IPS-18a (cell line): ENCODE results near the gene NEGR1.

Experiments
- H3K27ac ChIP-seq: one replicate; pipeline ENCODE4 v1.5.1; 2013; ENCODE audit warnings: low read length
- H3K27me3 ChIP-seq: one replicate; pipeline ENCODE4 v1.6.1; 2013; ENCODE audit warnings: mild to moderate bottlenecking, low read length; ENCODE audit not compliant: control insufficient read depth, insufficient read depth
- H3K36me3 ChIP-seq: one replicate; pipeline ENCODE4 v1.6.1; 2013; ENCODE audit warnings: low read depth, low read length; ENCODE audit not compliant: control insufficient read depth
- H3K4me1 ChIP-seq: one replicate; pipeline ENCODE4 v1.6.1; 2013; ENCODE audit warnings: low read depth, low read length; ENCODE audit not compliant: control insufficient read depth
- H3K4me3 ChIP-seq: one replicate; pipeline ENCODE4 v1.5.1; 2013; ENCODE audit warnings: low read length
- H3K9ac ChIP-seq: one replicate; pipeline ENCODE4 v1.6.1; 2013; ENCODE audit warnings: mild to moderate bottlenecking, low read length, moderate library complexity
- H3K9me3 ChIP-seq: one replicate; pipeline ENCODE4 v1.6.1; 2013; ENCODE audit warnings: low read depth, low read length; ENCODE audit not compliant: control insufficient read depth

NEGR1 gene

DNA sequence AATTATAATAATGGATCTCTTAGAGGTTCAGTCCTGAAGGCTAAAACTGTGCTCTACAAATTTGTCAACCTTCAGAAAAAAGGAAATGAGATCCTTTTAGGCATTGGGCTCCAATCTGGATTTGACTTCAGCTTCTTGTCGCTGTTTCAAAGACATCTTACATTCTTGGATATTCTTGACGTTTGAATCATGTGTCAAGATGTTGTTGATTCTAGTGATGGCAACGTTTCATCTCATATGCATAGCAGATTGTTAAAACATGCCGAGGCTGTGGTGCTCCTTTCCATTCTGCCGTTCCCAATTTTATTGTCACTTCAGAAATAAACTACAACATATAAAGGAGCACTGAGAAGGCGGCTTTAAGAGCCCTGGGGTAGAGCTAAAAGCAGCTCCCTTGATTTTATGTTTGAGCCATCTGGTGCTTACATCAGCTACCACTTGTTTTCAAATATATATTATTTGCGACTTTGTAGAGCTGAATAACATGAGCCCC lies 733.9 kb downstream of the NEGR1 start:
- Histone ChIP-seq H3K27ac (no peak overlapping the region), H3K9ac (no peak overlapping the region), H3K4me1 (no peaks in the 10 kb centered on the region), H3K27me3 (no peaks in the 10 kb centered on the region), H3K36me3 (no peaks in the 10 kb centered on the region), H3K4me3 (no peak overlapping the region), H3K9me3 (no peaks in the 10 kb centered on the region)

DNA sequence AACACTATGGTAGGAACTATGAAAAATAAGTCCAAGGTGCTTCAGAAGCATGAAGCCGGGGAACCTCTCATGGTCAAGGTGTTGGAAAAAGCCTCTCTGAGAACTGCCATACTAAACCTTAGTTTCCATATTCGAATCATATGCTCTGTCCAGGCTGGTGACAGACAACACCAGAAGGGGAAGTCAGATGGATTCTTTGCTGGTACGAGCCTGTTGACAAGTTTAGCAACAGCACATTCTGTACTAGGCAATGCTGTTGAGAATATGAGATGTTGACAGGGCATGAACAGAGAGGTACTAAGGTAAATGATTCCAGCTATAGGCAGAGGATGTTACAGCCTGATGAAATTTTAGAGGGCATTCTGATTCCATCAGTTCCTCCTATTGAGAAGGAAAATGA lies 740.2 kb downstream of the NEGR1 start:
- Histone ChIP-seq H3K27me3 (no peaks in the 10 kb centered on the region), H3K27ac (no peak overlapping the region), H3K4me3 (no peak overlapping the region), H3K4me1 (no peaks in the 10 kb centered on the region), H3K36me3 (no peaks in the 10 kb centered on the region), H3K9ac (no peak overlapping the region), H3K9me3 (no peaks in the 10 kb centered on the region)

DNA sequence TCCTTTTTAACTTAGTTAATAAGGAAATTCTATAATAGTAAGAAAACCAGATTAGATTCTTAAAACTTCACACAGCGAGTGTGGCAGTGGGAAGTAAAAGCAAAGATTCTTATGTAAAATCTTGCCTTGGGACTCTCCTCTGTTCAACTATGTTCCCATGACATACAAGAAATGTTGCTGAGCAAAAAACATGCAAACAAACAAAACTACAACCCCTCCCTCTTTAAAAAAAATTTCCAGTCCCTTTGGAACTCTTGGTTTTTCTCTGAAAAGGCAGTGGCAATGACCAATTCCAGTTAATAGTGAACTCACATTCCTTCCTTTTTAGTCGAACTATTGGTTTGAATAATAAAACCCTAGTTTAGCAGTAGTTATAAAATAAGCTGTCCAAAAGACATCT lies 748.4 kb downstream of the NEGR1 start:
- Histone ChIP-seq H3K4me1 (no peaks in the 10 kb centered on the region), H3K27ac (no peak overlapping the region), H3K4me3 (no peak overlapping the region), H3K9me3 (no peaks in the 10 kb centered on the region), H3K36me3 (no peaks in the 10 kb centered on the region), H3K27me3 (no peaks in the 10 kb centered on the region), H3K9ac (no peak overlapping the region)

DNA sequence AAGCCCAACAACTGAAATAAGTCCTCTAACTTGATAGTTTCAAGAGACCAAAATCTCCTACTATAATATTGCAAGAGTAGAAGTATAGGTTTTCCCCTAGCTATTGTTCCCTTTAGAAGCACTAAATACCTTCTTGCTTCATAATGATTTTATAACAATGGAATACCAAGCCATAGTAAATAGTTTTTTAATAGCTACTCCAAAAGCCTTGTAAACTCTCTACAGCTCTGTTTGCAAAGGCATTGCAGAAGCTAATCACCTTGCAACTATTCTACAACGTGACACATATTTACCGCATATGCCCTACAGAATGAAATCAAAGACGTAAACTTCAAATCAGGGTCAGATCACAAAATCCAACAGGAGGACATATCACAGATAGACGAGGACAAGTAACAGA lies 750.0 kb downstream of the NEGR1 start:
- Histone ChIP-seq H3K4me3 (no peak overlapping the region), H3K27me3 (no peaks in the 10 kb centered on the region), H3K9me3 (no peaks in the 10 kb centered on the region), H3K9ac (no peak overlapping the region), H3K4me1 (no peaks in the 10 kb centered on the region), H3K36me3 (no peaks in the 10 kb centered on the region), H3K27ac (no peak overlapping the region)

DNA sequence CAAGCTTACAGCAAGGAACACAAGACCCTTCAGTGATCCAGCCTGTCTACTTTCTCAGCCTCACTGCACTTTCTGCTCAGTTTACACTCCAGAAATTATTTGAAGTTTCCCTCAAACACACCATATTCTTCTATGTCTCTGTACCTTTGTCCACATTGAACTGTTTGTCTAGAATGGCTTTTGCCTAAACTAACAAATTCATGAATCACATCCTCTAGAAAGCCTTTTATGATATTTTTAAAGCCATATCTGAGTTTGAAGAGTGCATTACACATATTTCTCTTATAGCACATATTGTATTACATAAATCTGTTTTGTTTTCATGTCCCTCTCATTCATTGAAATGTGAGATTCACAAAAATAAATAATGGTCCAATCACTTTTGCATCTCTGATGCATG lies 755.5 kb downstream of the NEGR1 start:
- Histone ChIP-seq H3K9ac (no peak overlapping the region), H3K36me3 (no peaks in the 10 kb centered on the region), H3K9me3 (no peaks in the 10 kb centered on the region), H3K27me3 (no peaks in the 10 kb centered on the region), H3K4me3 (no peak overlapping the region), H3K4me1 (no peaks in the 10 kb centered on the region), H3K27ac (no peak overlapping the region)

DNA sequence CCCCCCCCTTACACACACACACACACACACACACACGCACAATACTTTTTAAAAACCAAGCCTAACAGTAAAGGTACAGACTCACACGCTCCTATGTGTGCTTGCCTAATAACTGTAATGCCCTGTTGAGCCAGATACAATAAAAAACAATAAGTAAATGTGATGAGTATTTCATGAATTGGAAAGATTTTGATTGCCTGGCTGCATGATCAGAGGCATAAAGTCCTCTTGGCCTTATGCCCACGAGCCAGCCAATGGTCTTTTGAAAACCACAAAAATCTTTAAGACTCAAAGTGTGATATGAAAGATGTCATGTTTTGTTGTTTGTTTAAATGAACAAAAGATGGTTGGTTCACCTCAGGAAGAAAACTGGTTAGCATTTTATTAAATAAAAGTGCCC lies 759.6 kb downstream of the NEGR1 start:
- Histone ChIP-seq H3K27me3 (no peaks in the 10 kb centered on the region), H3K4me1 (no peaks in the 10 kb centered on the region), H3K4me3 (no peak overlapping the region), H3K9me3 (no peaks in the 10 kb centered on the region), H3K9ac (no peak overlapping the region), H3K36me3 (no peaks in the 10 kb centered on the region), H3K27ac (no peak overlapping the region)

DNA sequence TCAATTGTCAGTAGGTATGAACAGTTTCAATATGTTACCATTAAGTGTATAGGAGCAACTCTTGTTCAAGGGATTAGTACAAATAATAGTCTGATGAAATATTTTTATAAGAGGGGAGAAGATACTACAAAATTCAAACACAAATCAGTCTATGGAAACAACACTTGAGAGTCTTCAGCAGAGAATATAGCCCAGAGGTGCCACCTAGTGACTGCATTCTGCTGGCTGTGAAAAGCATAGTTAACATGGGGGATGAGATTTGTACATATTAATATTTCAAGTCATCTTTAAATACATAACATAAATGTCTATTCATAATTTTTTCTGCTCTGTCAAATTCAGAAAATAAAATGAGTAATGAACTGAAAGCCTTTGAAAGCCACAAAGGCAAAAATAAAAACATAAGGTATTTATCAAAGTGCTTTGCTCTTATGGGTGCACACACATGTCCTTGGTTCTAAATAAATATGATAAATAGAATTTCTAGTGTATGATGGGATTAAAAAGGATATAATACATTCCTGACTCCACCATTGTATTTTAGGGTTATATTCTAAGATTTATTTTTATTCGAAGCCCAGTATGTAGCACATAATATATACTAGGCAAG lies 760.6 kb downstream of the NEGR1 start:
- Histone ChIP-seq H3K27me3 (no peaks in the 10 kb centered on the region), H3K27ac (no peak overlapping the region), H3K9me3 (no peaks in the 10 kb centered on the region), H3K4me3 (no peak overlapping the region), H3K9ac (no peak overlapping the region), H3K36me3 (no peaks in the 10 kb centered on the region), H3K4me1 (no peaks in the 10 kb centered on the region)

DNA sequence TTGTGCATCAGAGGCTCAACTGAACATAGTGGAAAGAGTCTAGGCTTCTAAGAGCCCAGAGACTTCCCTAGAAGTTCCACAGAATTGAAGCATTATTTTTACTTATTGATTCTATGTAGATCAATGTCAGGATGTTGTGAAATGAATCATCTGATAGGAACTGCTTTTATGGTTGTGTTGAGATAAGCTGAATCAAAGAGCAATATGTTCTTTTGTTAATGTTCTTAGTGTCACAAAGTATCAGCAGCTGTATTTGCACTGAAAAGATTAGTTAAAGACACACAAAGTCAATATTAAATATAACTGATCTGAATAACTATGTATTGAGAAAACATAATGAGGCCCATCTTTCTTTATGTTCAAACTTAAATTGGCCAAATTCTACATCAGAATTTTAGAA lies 770.8 kb downstream of the NEGR1 start:
- no peaks in the 10 kb centered on the region for H3K4me1 ChIP-seq
- no peak overlapping the region for H3K27ac ChIP-seq
- no peak overlapping the region for H3K4me3 ChIP-seq
- H3K9me3 ChIP-seq = peaks cover 9% of the 10 kb centered on the region
- no peaks in the 10 kb centered on the region for H3K36me3 ChIP-seq
- no peak overlapping the region for H3K9ac ChIP-seq
- no peaks in the 10 kb centered on the region for H3K27me3 ChIP-seq

DNA sequence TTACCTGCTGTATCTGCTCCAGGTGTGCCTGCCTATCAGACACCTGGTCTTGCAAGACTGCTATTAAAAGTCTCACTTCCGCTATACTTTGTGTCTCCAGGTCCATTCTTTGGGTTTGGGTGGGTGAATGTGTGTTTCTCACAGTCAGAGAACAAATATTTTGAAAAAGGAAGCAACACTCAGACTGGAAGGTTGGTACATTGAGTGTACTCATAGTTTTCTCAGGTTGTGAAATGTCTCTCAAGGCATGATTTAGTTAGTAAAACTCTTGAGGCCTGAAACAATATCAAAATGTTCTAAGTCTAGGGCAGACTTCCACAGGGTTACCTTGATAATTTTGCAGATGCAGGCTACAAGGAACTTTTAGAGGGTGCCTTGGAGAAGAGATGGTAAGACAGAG lies 771.6 kb downstream of the NEGR1 start:
- Histone ChIP-seq H3K9me3 (peaks cover 9% of the 10 kb centered on the region), H3K27ac (no peak overlapping the region), H3K36me3 (no peaks in the 10 kb centered on the region), H3K4me3 (no peak overlapping the region), H3K9ac (no peak overlapping the region), H3K4me1 (no peaks in the 10 kb centered on the region), H3K27me3 (no peaks in the 10 kb centered on the region)

DNA sequence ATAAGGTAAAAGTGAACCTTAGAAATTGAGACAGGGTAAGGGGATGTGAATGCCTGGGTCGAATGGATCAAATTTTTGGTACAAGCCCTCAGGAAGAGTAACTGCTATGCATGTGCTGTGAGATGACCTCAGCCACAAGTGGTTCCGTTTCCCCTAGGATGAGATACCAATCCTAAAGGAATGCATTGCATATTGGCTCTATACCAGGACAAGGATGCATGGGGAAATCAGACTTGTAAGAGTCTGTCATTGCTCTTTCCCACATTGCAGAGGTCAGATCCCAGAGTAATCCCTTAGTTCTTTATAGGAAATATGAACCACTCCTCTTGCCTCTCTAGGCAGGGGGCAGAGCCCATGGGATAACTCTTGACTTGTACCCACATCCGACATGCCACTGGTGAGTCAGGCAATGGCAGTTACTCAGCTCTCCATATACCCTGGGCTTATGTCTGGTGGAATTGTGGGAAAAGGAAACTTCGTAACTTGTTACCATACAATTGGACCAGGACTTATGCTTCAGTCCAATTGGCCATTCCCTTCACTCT lies 773.2 kb downstream of the NEGR1 start:
- Histone ChIP-seq H3K4me3 (no peak overlapping the region), H3K36me3 (no peaks in the 10 kb centered on the region), H3K27me3 (no peaks in the 10 kb centered on the region), H3K9me3 (peaks cover 9% of the 10 kb centered on the region), H3K4me1 (no peaks in the 10 kb centered on the region), H3K27ac (no peak overlapping the region), H3K9ac (no peak overlapping the region)

DNA sequence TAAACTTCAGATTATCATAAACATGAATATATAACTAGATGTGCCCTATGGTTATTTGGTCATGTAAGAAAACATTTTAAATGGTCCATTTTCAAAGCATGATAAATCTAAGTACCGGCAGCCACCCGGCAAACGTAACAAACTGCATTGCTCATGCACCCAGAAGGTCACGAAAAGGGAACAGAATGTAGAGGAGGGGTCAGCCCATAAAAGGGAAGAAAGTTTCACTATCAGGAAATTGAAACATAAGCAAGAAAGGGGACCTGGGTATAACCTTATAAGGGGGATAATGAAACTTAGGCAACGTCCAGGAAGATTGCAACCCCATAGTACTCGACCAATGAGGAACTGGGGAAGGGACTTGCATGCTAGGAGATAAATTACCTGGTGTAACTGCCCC lies 780.3 kb downstream of the NEGR1 start:
- H3K27me3 ChIP-seq = no peaks in the 10 kb centered on the region
- H3K27ac ChIP-seq = no peak overlapping the region
- no peaks in the 10 kb centered on the region for H3K4me1 ChIP-seq
- H3K4me3 ChIP-seq = no peak overlapping the region
- no peaks in the 10 kb centered on the region for H3K9me3 ChIP-seq
- no peaks in the 10 kb centered on the region for H3K36me3 ChIP-seq
- H3K9ac ChIP-seq = no peak overlapping the region

DNA sequence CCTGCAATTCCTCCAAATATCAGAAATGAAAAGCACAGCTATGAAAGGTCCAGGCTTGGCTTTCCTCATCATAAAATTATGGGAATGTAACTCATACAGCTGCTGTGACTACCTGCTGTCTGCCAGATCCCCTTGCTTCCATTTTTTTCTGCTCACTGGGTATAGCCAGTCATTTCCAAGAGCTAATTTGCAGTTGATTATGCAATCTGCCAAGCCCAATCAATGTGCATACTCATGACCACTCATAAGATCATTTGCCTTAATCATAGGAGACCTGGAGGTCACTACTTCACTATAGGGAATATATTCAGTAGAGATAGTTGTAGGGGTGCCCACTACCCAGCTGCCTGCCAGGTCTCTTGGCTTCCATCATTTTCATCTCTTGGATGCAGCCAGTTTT lies 783.8 kb downstream of the NEGR1 start:
- Histone ChIP-seq H3K9me3 (no peaks in the 10 kb centered on the region), H3K36me3 (no peaks in the 10 kb centered on the region), H3K4me1 (no peaks in the 10 kb centered on the region), H3K4me3 (no peak overlapping the region), H3K9ac (no peak overlapping the region), H3K27ac (no peak overlapping the region), H3K27me3 (no peaks in the 10 kb centered on the region)
